HFFc6 (cell line): Measurements from ENCODE around the gene EPS8L3. TPM values are rescaled to one million over a fixed set of nuclear protein-coding genes. Genes with fewer than 3 reads are reported as not detected.

ENCODE experiments used
- DNase-seq: peaks from one replicate; pipeline ENCODE4 v3.0.0-alpha.2; 2018
- H3K27ac Mint-ChIP-seq: 2 replicates; pipeline ENCODE4 v1.8.0; 2020; ENCODE audit warnings: mild to moderate bottlenecking, mixed read lengths
- H3K27me3 Mint-ChIP-seq: 2 replicates; pipeline ENCODE4 v1.8.0; 2021; ENCODE audit warnings: mild to moderate bottlenecking, moderate library complexity, mixed read lengths; ENCODE audit not compliant: insufficient read depth
- H3K36me3 Mint-ChIP-seq: 2 replicates; pipeline ENCODE4 v1.8.0; 2021; ENCODE audit warnings: low read depth, mixed read lengths
- H3K4me1 Mint-ChIP-seq: 2 replicates; pipeline ENCODE4 v1.8.0; 2020; ENCODE audit warnings: low read depth, mixed read lengths
- H3K4me3 Mint-ChIP-seq: 2 replicates; pipeline ENCODE4 v1.8.0; 2020; ENCODE audit warnings: mild to moderate bottlenecking, moderate library complexity, mixed read lengths
- H3K9me3 Mint-ChIP-seq: 2 replicates; pipeline ENCODE4 v1.8.0; 2020; ENCODE audit warnings: mild to moderate bottlenecking, mixed read lengths
- total RNA-seq, 6 experiments: library from RNA; stranded (reverse); fragmentation: NEBNext Ultra II Directional; extraction: Animal tissue kit (Norgen Biotek cat#: 25700); gene quantifications; 2 replicates in 1 of 6; 3 replicates in 5 of 6; pipeline ENCODE4 v1.2.3, GENCODE V29; 2021
- TF ChIP-seq, protein P1 (sequence below): fragments of 200-600 bp; sonication (generic); IDR thresholded peaks from 2 replicates; pipeline ENCODE4 v1.5.0; 2021; ENCODE audit warnings: antibody characterized with exemption, mild to moderate bottlenecking

Gene EPS8L3
- total RNA-seq, 6 experiments from 2014 or later, result not detected

DNA sequence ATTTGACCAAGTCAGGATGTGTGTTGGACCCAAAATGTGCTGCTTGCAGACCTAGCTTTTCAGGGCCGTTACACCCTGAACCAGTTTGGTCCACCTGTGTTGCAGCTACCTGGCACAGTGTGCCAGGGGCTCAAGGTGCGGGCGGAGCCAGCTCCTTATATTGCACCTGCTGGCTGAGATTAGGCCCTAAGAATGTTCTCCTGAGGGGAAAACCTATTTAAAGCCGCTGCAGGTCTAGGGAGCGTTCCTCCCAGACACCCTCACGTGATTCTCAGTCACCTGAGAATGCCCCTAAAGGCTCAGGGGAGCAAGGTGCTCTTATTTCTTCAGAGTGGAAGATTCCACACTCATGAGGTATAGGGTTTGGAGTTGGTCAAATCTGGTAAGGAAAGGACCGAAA lies 34.9 kb downstream of the EPS8L3 start:
- Mint-ChIP-seq H3K4me1 (peaks cover 9% of the 10 kb centered on the region), H3K27me3 (peaks cover 5% of the 10 kb centered on the region), H3K4me3 (no peak overlapping the region), H3K36me3 (0 out of 2 replicates have a peak, but pooled peaks cover 5% of the 10 kb centered on the region), H3K9me3 (no peaks in the 10 kb centered on the region), H3K27ac (no peak overlapping the region)
- no peak for DNase-seq
- TF ChIP-seq, protein P1, sequence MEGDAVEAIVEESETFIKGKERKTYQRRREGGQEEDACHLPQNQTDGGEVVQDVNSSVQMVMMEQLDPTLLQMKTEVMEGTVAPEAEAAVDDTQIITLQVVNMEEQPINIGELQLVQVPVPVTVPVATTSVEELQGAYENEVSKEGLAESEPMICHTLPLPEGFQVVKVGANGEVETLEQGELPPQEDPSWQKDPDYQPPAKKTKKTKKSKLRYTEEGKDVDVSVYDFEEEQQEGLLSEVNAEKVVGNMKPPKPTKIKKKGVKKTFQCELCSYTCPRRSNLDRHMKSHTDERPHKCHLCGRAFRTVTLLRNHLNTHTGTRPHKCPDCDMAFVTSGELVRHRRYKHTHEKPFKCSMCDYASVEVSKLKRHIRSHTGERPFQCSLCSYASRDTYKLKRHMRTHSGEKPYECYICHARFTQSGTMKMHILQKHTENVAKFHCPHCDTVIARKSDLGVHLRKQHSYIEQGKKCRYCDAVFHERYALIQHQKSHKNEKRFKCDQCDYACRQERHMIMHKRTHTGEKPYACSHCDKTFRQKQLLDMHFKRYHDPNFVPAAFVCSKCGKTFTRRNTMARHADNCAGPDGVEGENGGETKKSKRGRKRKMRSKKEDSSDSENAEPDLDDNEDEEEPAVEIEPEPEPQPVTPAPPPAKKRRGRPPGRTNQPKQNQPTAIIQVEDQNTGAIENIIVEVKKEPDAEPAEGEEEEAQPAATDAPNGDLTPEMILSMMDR, result no peak

DNA sequence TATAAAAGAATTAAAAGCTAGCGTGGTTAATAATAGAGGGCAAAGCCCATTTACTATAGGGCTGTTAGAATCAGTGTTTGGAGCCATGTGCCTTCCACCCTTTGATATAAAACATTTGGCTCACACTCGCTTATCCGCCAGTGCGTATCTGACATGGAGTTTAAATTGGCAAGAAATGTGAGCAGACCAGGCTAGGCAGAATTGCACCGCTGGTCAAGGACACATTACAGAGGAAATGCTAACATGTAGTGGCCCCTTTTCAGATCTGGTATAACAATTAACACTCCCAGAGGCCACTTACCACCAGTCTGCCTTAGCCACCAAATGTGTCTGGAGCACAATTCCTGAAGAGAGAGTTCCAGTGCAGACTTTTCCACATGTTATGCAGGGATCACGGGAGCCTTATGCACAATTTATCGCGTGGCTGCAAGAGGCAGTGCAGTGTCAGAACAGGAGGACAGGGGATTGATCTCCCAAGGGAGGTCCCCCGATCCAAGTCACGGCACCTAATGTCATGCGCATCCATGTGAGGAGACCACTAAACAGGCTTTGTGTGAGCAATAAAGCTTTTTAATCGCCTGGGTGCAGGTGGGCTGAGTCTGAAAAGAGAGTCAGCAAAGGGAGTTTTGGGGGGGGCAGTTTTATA lies 36.9 kb downstream of the EPS8L3 start:
- no peak overlapping the region for H3K27ac Mint-ChIP-seq
- H3K27me3 Mint-ChIP-seq, result peaks cover 5% of the 10 kb centered on the region
- peaks cover 22% of the 10 kb centered on the region for H3K4me1 Mint-ChIP-seq
- no peaks in the 10 kb centered on the region for H3K9me3 Mint-ChIP-seq
- TF ChIP-seq, protein P1, result no peak
- no peak overlapping the region for H3K4me3 Mint-ChIP-seq
- no peak for DNase-seq
- 0 out of 2 replicates have a peak, but pooled peaks cover 5% of the 10 kb centered on the region for H3K36me3 Mint-ChIP-seq

DNA sequence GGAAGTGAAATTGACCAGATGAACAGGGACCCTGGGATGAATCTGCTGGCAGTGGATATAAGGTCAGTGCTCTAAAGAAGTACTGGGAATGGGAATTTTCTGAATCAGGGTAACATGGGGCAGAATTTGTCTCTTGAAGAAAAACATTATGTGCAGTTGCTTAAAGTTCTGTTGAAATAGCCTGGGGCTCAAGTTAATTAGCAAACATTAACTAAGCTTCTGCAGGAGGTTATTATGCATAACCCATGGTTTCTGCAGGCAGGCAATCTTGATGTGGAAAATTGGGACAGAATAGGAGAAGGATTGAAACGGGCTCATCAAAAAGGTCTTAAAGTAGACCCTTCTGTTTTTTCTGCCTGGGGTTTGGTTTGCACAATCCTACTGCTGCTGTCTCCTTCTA lies 37.7 kb downstream of the EPS8L3 start:
- Mint-ChIP-seq H3K27me3 (peaks cover 5% of the 10 kb centered on the region), H3K36me3 (0 out of 2 replicates have a peak, but pooled peaks cover 5% of the 10 kb centered on the region), H3K9me3 (no peaks in the 10 kb centered on the region), H3K4me1 (peaks cover 22% of the 10 kb centered on the region), H3K4me3 (no peak overlapping the region), H3K27ac (no peak overlapping the region)
- no peak for DNase-seq
- TF ChIP-seq, protein P1, result no peak

DNA sequence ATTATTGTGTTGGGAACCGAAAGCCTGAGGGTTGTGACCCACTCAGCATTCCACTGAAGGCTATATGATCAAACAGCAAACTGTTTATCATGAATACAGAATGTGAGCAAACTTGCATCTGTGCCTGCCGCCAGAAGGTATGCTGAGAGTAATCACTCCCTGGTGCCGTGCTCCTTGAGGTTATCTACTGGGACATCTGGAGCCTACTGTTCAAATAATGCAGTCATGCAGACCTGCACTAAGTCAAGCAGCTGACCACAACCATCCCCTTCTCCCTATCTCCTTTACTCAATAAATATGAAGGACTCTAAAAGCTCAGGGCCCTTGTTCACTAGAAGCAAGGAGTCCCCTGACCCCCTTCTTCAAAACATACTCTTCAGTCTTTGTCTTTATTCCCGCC lies 38.2 kb downstream of the EPS8L3 start:
- Mint-ChIP-seq H3K4me1 (peaks cover 22% of the 10 kb centered on the region), H3K36me3 (0 out of 2 replicates have a peak, but pooled peaks cover 5% of the 10 kb centered on the region), H3K27me3 (peaks cover 5% of the 10 kb centered on the region), H3K27ac (no peak overlapping the region), H3K9me3 (no peaks in the 10 kb centered on the region), H3K4me3 (no peak overlapping the region)
- TF ChIP-seq, protein P1, result no peak
- no peak for DNase-seq

DNA sequence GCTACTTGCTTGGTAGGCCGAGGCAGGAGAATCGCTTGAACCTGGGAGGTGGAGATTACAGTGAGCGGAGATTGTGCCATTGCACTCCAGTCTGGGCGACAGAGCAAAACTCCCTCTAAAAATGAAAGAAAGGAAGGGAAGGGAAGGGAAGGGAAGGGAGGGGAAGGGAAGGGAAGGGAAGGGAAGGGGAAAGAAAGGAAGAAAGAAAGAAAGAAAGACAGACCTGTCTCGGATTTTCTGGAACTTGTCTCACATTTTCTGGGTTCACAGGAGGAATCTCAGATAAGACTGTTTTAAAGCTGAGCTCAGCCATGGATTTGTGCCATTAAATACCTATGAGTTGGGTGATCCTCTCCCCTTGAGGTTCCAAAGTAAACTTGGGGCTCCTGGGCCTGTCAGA lies 38.8 kb downstream of the EPS8L3 start:
- TF ChIP-seq, protein P1, result no peak
- 0 out of 2 replicates have a peak, but pooled peaks cover 5% of the 10 kb centered on the region for H3K36me3 Mint-ChIP-seq
- no peak overlapping the region for H3K27ac Mint-ChIP-seq
- no peak overlapping the region for H3K4me3 Mint-ChIP-seq
- no peak for DNase-seq
- no peaks in the 10 kb centered on the region for H3K9me3 Mint-ChIP-seq
- peaks cover 25% of the 10 kb centered on the region for H3K4me1 Mint-ChIP-seq
- peaks cover 5% of the 10 kb centered on the region for H3K27me3 Mint-ChIP-seq
